Measurements from ENCODE around the gene GALNT6. TPM values are rescaled to one million over a fixed set of nuclear protein-coding genes. Genes with fewer than 3 reads are reported as not detected.
"Not testable (repeated sequence)": the region's sequence is repeated elsewhere in the genome, so short reads cannot be mapped to it uniquely, and the experiment has no call there.

The GALNT6 gene
- total and polyA plus RNA-seq, 2 experiments from 2014 or later: 4.3 to 5.4 TPM

GRCh38 chr12:51320311-51320694 lies 70.9 kb downstream of the GALNT6 start:
- Histone ChIP-seq H3K27me3 (no peaks in the 10 kb centered on the region), H3K4me1 (ENCODE audit: low read depth) (no peaks in the 10 kb centered on the region), H3K36me3 (no peaks in the 10 kb centered on the region), H3K4me3 (no peak overlapping the region), H3K9me3 (ENCODE audit: low read depth) (no peaks in the 10 kb centered on the region), H3K27ac (no peak overlapping the region)
- no peak for TF ChIP-seq CTCF (IDR thresholded peaks at IDR 0.05; ENCODE audit: low read depth, low read length)
- DNase-seq (ENCODE audit: low read depth in 1 of 2, low spot score in 1 of 2): peak in 1 of 2 donors; percentile 5

- Histone ChIP-seq H3K36me3 (no peaks in the 10 kb centered on the region), H3K4me1 (ENCODE audit: low read depth) (no peaks in the 10 kb centered on the region), H3K27ac (no peak overlapping the region), H3K9me3 (ENCODE audit: low read depth) (no peaks in the 10 kb centered on the region), H3K4me3 (no peak overlapping the region), H3K27me3 (no peaks in the 10 kb centered on the region)
- no peak for TF ChIP-seq CTCF (IDR thresholded peaks at IDR 0.05; ENCODE audit: low read depth, low read length)
- peak in 1 of 2 donors; percentile 7 for DNase-seq (ENCODE audit: low read depth in 1 of 2, low spot score in 1 of 2)
Observed at GRCh38 chr12:51318846-51319599, 72.2 kb downstream of the GALNT6 start.

GRCh38 chr12:51318057-51318806 lies 73.0 kb downstream of the GALNT6 start:
- not testable (repeated sequence) for H3K9me3 ChIP-seq (ENCODE audit: low read depth); H3K27ac ChIP-seq; H3K27me3 ChIP-seq; H3K36me3 ChIP-seq; H3K4me3 ChIP-seq; H3K4me1 ChIP-seq (ENCODE audit: low read depth); DNase-seq (ENCODE audit: low read depth in 1 of 2, low spot score in 1 of 2)

GRCh38 chr12:51311389-51311788 lies 79.8 kb downstream of the GALNT6 start:
- DNase-seq (ENCODE audit: low read depth in 1 of 2, low spot score in 1 of 2): no peak
- Histone ChIP-seq H3K4me1 (ENCODE audit: low read depth) (no peaks in the 10 kb centered on the region), H3K4me3 (no peak overlapping the region), H3K9me3 (ENCODE audit: low read depth) (no peaks in the 10 kb centered on the region), H3K27ac (no peak overlapping the region), H3K36me3 (no peaks in the 10 kb centered on the region), H3K27me3 (no peaks in the 10 kb centered on the region)
- no peak for TF ChIP-seq CTCF (IDR thresholded peaks at IDR 0.05; ENCODE audit: low read depth, low read length)

GRCh38 chr12:51307655-51308593 lies 83.3 kb downstream of the GALNT6 start:
- H3K36me3 ChIP-seq: no peaks in the 10 kb centered on the region
- DNase-seq (ENCODE audit: low read depth in 1 of 2, low spot score in 1 of 2): peak in 1 of 2 donors; percentile 69
- TF ChIP-seq CTCF (IDR thresholded peaks at IDR 0.05; ENCODE audit: low read depth, low read length): no peak
- H3K9me3 ChIP-seq (ENCODE audit: low read depth): no peaks in the 10 kb centered on the region
- no peaks in the 10 kb centered on the region for H3K27me3 ChIP-seq
- no peaks in the 10 kb centered on the region for H3K4me1 ChIP-seq (ENCODE audit: low read depth)
- H3K4me3 ChIP-seq: no peak overlapping the region
- no peak overlapping the region for H3K27ac ChIP-seq
